Measurements from ENCODE around the gene GMPPA.

The GMPPA gene

DNA sequence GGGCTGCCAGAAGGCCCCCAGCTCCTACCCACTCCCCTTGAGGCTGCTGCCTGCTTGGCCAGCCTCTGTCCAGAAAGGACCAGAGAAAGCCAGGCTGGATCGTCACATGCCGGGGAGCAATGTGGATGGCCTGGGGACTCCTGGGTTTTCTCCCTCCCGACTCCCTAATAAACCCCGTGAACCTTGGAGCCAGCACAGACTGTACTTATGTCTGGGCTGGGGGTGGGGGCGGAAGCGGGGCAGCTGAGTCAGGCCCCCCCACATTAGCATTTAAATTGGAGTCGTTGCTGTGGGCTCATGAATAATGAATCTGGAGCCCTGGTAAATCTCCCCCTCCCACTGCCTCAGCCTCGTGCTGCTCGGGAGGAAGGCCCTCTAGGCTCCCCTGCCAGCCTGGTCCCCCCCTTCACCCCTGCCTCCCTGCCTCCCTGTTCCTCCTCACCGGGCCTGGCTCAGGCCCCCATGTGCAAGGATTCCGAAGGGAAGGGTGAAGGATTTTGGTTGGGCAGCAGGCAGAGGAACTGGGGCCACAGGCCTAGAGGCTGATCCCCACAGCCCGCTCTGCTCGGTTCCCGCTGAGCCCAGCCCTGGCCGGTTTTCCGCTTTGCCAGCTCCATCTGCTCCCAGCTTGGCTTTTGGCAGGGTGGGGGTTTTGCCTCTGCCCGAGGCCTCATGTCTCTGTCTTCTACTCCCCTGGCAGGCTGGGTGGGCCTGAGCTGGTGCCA lies 8.3 kb downstream of the GMPPA start:
- DNase-seq, result no peak

DNA sequence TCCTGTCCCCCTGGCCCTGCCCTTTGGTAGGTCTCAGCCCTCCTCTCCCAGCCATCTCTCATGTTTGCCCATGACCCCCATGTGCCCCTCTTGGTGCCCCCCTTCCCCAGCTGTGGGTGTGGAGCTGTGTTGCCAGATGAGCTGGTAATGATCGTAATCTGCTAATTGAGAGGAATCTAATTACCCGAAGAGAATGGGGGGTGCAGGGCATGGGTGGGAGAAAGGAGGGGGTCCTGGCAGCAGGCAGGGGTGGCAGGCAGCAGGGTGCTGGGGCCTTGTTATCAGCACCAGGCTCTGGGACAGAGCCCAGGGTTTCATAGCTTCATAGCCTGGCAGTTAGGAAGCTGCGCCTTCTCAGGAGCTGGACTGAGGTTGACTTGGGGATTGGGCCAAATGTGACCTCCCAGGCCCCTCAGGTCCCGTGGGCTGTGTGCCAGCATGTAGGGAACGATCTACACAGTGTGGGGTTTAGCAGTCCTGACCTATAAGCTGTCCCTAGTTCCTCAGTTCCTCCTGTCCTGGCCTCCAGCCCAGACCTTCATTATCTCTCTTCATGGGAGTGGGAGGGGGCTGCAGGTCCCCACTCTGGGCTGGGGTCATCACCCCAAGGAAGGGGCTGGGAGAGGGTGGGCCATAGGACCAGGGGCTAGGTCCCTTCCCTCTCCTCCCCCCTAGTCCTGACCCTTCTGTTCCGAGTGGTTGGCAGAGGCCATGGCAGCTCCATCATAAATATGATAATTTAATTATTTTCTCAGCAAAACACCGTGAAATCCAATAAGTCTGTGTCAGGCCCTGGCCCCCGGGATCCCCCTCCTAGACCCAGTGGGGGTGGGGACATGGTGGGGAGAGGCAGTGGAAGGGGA lies 9.1 kb downstream of the GMPPA start:
- no peak for DNase-seq

DNA sequence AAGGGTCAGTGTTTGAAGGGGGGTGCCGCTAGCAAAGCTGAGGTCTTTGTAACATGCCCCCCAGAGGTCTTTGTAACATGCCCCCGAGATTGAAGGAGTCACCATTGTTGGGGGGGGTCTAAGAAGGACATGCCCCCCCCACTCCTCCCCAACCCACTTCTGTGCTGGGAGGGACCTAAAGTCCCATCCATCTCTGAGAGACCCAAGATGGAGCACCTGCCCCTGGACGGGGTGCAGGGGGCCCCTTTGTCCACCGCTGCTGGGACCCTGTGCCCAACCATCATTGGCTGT lies 9.7 kb downstream of the GMPPA start:
- DNase-seq, result no peak

GRCh38 chr2:219508971-219509779 lies 10.5 kb downstream of the GMPPA start:
- no peak for DNase-seq

DNA sequence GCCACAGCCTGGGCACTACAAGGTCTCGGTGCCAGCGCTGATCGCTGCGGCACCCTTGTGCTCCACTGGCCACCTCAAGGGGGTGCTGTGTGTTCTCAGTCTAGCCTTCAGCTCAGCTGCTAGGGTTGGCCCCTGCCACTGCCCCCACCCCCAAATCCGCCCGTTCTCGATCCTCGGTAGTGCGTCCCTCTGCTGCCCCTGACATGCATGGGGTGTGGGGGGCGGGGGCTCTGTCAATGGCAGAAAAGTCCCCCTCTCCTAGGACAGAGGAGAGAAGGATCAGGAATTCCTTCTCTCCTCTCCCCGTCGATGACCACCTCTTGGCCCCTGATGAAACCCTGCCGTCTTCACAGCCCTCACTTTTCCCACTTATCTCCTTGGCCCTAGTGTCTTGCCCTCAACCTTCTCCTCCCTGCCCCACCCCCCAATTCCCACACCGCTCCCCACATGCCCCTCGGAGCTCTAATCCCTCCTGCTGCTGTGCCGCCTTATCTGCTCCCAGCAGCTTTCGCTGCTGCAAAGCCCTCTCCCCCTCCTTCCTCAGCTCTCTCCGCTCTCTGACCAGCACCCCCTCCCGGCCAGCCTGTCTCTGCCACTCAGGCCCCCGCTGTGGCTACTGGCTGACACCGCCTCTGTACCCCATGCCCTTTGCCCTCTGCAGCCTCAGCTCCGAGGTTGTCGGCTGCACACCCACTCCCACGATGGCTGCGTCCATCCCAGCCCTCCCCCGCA lies 11.3 kb downstream of the GMPPA start:
- DNase-seq, result peak; percentile 80

DNA sequence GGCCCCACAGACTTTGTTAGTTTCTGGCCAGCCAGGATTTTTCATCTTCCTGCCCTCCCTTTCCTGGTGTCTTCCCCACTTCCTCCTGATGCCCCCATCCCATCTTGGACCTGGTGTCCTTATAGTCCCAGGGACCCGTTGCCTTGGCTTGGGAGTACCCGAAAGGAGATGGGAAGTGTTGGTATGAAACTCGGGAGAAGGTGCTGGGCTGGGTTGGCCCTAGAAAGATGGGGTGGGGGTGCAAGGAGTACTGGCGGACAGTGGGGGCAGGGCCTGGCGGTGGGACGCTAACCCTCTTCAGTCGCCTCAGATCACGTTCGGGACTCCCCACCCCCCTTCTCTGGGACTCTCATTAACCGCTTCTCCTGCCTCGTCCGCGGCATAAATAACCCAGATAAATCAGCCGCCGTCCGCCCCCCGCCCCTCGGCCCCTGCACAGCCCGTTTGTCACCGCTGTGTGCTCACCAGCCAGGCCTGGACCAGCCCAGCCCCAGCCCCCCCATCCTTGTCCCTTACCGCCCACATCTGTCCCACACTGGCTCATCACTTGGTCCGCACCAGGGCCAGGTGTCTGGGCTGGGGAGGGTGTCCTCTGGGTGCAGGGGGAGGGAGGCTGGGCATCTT lies 11.9 kb downstream of the GMPPA start:
- no peak for DNase-seq

DNA sequence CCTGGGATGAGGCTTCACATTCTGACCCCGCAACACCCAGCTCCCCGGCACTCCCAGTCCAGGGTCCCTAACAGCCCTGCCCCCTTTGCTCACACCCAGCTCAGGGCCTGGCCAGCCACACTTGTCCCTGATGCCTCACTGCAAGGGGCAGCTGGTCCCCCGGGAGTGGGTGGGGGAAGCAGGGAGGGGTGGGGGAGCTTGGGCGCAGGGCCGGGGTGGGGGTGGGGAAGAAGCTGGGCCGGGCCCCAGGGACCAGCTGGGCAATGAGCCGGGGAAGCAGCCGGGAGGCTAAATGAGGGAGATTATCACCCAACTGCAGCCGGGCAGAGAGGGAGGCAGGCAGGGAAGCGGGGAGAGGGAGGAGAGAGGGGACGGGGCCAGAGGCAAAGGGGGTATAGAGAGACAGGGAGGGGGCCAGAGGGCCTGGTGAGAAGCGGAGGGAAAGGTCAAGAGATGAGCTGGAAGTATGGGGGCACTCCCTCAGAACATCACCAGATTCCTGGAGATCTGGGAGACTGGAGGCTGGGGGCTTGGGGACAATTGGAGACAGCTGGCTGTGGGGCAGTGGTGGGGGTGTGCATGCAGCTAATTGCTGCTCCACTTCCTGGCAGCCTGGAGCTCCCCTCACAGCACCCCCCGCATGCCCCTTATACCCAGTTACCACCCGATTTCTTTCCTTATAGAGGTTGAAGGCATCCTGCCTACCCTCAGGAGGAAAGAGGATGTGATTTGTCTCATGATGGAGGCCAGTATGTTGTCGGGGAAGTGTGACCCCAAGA lies 13.0 kb downstream of the GMPPA start:
- no peak for DNase-seq

- no peak for DNase-seq
Observed at GRCh38 chr2:219512524-219513216, 14.0 kb downstream of the GMPPA start.

GRCh38 chr2:219513787-219514186 lies 15.1 kb downstream of the GMPPA start:
- no peak for DNase-seq

- DNase-seq, result no peak
Observed at GRCh38 chr2:219514196-219514761, 15.6 kb downstream of the GMPPA start, which contains the start of gene ASIC4. Gene ASIC4 (plus strand): TSS chr2:219514482. CDS start chr2:219514725, 243 bp downstream.

DNA sequence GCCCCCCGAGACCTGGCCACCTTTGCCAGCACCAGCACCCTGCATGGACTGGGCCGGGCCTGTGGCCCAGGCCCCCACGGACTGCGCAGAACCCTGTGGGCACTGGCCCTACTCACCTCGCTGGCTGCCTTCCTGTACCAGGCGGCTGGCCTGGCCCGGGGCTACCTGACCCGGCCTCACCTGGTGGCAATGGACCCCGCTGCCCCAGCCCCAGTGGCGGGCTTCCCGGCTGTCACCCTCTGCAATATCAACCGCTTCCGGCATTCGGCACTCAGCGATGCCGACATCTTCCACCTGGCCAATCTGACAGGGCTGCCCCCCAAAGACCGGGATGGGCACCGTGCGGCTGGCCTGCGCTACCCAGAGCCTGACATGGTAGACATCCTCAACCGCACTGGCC lies 16.1 kb downstream of the GMPPA start:
- no peak for DNase-seq

DNA sequence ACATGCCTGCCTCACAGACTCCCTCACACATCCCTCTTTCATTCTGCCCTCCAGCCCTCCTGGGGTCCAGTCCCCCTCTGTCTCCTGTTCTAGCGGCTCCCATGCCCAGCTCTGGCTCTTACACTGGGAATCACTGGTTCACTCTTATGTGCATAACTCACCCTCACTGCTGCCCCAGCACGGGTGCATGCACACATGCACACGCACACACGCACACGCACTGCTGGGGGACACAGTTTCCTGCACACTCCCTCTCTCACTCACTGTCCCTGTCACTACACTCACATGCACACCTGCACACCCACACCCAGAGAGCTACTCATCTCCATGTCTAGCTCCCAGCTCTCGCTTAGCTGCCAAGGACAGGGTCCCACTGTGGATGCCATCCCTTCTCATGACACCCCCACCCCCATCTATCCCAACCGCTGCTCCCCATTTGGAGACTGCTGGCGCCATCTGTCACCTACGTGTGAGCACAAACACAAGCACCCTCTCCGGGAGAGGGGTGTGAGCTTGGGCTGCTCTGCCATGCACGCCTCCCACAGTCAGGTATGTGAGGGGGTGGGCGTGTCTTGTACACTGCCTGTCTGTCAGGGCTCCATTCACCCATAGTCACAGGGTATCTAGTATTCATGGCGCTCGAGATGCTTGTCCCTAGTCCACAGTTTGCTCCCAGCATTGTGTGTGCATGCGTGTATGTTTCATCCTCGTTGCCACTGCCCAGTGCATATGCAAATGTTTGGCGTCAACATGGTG lies 17.4 kb downstream of the GMPPA start:
- no peak for DNase-seq

DNA sequence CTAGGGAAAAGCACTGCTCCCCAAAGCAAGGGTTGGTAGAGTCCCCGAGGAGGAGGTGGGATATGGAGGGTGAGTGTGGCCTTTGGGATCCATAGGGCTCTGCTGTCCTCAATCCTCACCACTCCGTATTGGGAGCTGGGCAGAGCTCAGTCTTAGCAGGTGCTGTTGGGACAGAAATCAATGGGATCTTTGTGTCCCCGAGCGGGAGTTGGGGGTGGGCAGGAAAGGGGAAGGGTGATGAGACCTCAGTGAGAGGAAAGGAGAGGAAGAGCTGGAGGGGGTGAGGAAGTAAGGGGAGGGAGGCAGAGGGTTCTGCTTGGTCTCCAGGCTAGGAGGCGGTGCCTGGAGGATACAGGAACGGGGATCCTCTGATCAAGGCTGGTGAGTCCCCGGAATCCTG lies 18.2 kb downstream of the GMPPA start:
- no peak for DNase-seq

DNA sequence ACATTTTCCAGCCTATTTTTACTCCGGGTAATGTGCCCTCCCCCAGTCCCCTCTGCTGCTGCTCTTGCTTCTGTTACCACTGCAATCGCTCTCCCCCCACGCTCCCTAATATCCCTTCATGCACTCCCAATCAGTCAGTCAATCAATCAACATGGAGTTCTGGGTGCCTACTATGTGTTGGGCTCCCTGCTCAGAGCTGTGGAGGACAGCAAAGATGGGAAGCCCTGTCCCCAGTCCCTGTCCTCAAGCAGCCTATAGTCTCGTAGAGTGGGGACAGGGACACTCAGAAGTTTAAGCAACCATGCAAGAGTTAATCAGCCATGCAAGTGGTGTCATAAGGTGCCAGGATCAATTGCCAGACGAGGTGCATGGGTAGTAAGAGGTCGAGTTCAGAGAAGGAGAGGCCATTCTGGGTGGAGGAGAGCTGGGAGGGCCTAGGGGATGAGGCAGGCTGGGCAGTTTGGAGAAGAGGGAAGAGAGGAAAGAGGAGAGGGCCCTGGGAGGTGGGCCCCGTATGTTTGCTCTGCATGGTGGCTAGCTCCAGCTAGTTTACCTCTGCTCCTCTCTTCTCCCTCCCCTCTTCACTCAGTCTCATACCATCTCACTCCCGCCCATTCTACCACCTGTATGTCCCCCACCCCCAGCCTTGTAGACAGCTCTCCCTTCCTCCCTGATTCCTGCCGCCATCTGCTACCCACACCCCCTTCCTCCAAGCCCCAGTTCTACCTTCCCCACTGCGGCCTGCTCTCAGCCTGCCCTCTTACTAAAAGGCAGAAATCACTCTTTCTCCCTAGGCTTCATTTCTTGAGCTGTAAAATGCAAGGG lies 19.5 kb downstream of the GMPPA start:
- DNase-seq, result no peak

DNA sequence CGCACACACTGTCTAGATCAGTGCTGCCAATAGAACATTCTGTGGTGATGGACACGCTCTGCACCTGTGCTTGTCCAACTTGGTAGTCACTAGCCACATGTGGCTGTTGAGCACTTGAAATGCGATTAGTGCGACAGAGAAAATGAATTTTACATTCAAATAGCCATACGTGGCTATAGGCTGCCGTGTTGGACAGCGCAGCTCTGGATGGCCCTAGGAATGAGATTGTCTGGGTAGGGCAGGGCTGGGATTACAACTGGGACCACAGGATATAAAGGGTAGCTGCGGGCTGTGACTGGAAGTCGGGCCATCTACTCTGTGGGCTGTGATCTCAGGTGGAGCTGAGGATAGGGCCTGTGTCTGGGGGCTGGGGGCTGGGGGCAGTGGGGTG lies 20.8 kb downstream of the GMPPA start:
- no peak for DNase-seq

DNA sequence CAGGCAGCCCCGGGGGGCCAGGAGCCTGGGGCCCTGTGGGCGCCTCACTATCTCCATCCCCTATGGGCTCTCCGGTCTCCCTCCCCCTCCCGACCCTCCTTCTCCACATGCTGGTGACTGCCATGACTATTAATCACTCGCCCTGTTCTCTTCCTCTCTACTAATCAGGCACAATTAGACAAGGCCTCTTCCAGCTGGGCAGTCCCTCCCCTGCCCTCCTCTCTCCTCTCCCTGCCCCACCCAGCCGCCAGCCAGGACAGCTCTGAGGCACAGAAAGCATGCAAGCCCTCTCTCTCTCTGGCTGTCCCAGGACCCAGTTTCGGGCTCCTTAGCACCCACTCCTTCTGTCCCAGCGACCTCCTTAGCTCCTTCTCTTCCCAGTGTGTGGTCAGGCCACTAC lies 21.4 kb downstream of the GMPPA start:
- DNase-seq, result no peak

GRCh38 chr2:219521066-219521880 lies 22.6 kb downstream of the GMPPA start:
- no peak for DNase-seq

All from activated effector memory CD4-positive, alpha-beta T cell treated with anti-CD3 and anti-CD28 coated beads, Interleukin-2, amount 50 U/mL, for 16 hours (primary cell).